Activated CD8-positive, alpha-beta T cell treated with anti-CD3 and anti-CD28 coated beads, Interleukin-2, amount 10 ng/mL, durations not matched to agents 7 days and 5 days (primary cell): Measurements from ENCODE around the gene TIGD4. TPM values are rescaled to one million over a fixed set of nuclear protein-coding genes. Genes with fewer than 3 reads are reported as not detected.

Experiments
- ATAC-seq: fragments of 150-1000 bp; cut with Tn5 transposase; one replicate; pipeline ENCODE4 v1.10.0; 2021; ENCODE audit warnings: moderate library complexity
- CTCF ChIA-PET: fragments of 350-600 bp; sonication (Branson Sonifier 250); formaldehyde crosslinking; loops from one replicate; lab custom pipeline; 2021; ENCODE audit warnings: antibody characterized with exemption; lab: Charles Lee
- POLR2A ChIA-PET: fragments of 350-600 bp; sonication (Branson Sonifier 250); formaldehyde crosslinking; loops from one replicate; lab custom pipeline; 2021; ENCODE audit warnings: antibody characterized with exemption; lab: Charles Lee
- DNase-seq: peaks from one replicate; pipeline ENCODE4 v3.0.0-alpha.2; 2020
- H3K27ac Mint-ChIP-seq: one replicate; pipeline ENCODE4 v1.8.0; 2021; ENCODE audit warnings: mild to moderate bottlenecking, mixed read lengths
- H3K27me3 Mint-ChIP-seq: one replicate; pipeline ENCODE4 v1.8.0; 2021; ENCODE audit warnings: low read depth, mixed read lengths
- H3K36me3 Mint-ChIP-seq: one replicate; pipeline ENCODE4 v1.8.0; 2021; ENCODE audit warnings: low read depth, mixed read lengths
- H3K4me1 Mint-ChIP-seq: one replicate; pipeline ENCODE4 v1.8.0; 2021; ENCODE audit warnings: low read depth, mixed read lengths
- H3K4me3 Mint-ChIP-seq: one replicate; pipeline ENCODE4 v1.8.0; 2021; ENCODE audit warnings: mild to moderate bottlenecking, mixed read lengths
- H3K9me3 Mint-ChIP-seq: one replicate; pipeline ENCODE4 v1.8.0; 2022; ENCODE audit warnings: mixed read lengths; ENCODE audit not compliant: insufficient read depth
- total RNA-seq, 2 experiments: library from RNA; stranded (reverse); gene quantifications; one replicate each; pipeline ENCODE4 v1.2.3, GENCODE V29; 2021

The TIGD4 gene
- total RNA-seq: under 1 TPM; 0.40 to 0.44 TPM

- POLR2A ChIA-PET: interaction anchor here (0.6 to 2.2 kb wide), 12 partner anchors 8 to 1681 kb away, joined by 3 to 17 read pairs (median 4); partner anchors contain the start of genes FBXW7 and TMEM154
- CTCF ChIA-PET: interaction anchor here (0.9 to 2.3 kb wide), 19 partner anchors 10 to 371 kb away, joined by 3 to 12 read pairs (median 4); no protein-coding TSS in a partner anchor
- Mint-ChIP-seq H3K27ac (peak within 1 kb of the TSS; percentile 90), H3K27me3 (peaks cover 12% of the 10 kb centered on the region), H3K4me3 (peak within 1 kb of the TSS; percentile 92), H3K36me3 (peaks cover 11% of the 10 kb centered on the region), H3K4me1 (peaks cover 40% of the 10 kb centered on the region), H3K9me3 (no peaks in the 10 kb centered on the region)
- ATAC-seq (peak; percentile 90), DNase-seq (peak; percentile 97)
Observed at GRCh38 chr4:152779513-152780266, at the start of gene TIGD4, which contains the start of gene ARFIP1. TIGD4 (minus strand) TSS chr4:152779730; CDS start chr4:152771004, 8,726 bp downstream. ARFIP1 (plus strand) TSS chr4:152779954; CDS start chr4:152829634, 49,680 bp downstream.

DNA sequence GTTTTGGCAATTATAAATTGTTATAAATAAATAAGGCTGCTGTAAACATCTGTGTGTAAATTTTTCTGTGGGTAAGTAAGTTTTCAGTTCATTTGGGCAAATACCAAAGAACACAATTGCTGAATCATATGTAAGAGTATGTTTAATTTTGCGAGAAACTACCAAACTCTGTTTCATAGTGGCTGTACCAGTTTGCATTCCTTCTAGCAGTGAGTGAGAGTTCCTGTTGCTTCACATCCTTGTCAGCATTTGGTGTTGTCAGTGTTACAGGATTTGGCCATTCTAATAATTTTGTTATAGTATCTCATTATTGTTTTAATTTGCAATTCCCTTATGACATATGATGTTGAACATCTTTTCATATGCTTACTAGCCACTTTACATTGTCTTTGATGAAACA lies 48.6 kb upstream of the TIGD4 start:
- no peak for DNase-seq
- no peak for ATAC-seq
- Mint-ChIP-seq H3K4me3 (no peak overlapping the region), H3K27me3 (no peaks in the 10 kb centered on the region), H3K27ac (no peak overlapping the region), H3K36me3 (peaks cover 26% of the 10 kb centered on the region), H3K9me3 (peaks cover 6% of the 10 kb centered on the region), H3K4me1 (no peaks in the 10 kb centered on the region)
- POLR2A ChIA-PET: no interaction called here
- CTCF ChIA-PET: no interaction called here

DNA sequence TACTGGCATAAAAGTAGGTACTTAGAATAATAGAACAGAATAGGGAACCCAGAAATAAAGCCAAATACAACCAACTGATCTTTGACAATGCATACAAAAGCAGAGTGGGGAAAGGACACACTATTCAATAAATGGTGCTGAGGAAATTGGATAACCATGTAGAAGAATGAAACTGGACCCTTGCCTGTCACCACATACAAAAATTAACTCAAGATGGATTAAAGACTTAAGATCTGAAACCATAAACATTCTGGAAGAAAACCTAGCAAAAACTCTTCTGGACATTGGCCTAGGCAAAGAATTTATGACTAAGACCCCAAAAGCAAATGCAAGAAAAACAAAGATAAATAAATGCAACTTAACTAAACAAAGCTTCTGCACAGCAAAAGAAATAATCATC lies 45.8 kb upstream of the TIGD4 start:
- ATAC-seq (no peak), DNase-seq (no peak)
- Mint-ChIP-seq H3K27me3 (no peaks in the 10 kb centered on the region), H3K4me3 (no peak overlapping the region), H3K9me3 (no peaks in the 10 kb centered on the region), H3K4me1 (no peaks in the 10 kb centered on the region), H3K27ac (no peak overlapping the region), H3K36me3 (peaks cover 10% of the 10 kb centered on the region)
- ChIA-PET CTCF (no interaction called here), POLR2A (no interaction called here)

GRCh38 chr4:152824561-152824960 lies 45.0 kb upstream of the TIGD4 start:
- Mint-ChIP-seq H3K4me1 (no peaks in the 10 kb centered on the region), H3K27ac (no peak overlapping the region), H3K4me3 (no peak overlapping the region), H3K36me3 (peaks cover 15% of the 10 kb centered on the region), H3K27me3 (no peaks in the 10 kb centered on the region), H3K9me3 (no peaks in the 10 kb centered on the region)
- DNase-seq (no peak), ATAC-seq (no peak)
- ChIA-PET CTCF (interaction anchor here (1.2 kb wide), 1 partner anchor 22 kb away, joined by 3 read pairs; no protein-coding TSS in a partner anchor), POLR2A (no interaction called here)

DNA sequence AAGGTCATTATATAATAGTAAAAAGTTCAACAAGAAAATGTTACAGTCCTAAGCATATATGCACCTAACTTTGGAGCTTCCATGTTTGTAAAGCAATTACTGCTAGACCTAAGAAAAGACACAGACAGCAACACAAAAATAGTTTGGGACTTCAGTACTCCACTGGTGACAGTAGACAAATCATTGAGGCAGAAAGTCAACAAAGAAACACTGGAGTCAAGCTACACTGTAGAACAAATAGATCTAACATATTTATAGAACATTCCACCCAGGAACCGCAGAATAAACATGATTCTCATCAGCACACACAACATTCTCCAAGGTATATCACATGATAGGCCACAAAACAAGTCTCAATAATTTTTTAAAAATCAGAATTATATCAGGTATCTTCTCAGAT lies 42.8 kb upstream of the TIGD4 start:
- no peaks in the 10 kb centered on the region for H3K27me3 Mint-ChIP-seq
- no peak overlapping the region for H3K4me3 Mint-ChIP-seq
- peaks cover 24% of the 10 kb centered on the region for H3K36me3 Mint-ChIP-seq
- H3K9me3 Mint-ChIP-seq: peaks cover 4% of the 10 kb centered on the region
- H3K27ac Mint-ChIP-seq: no peak overlapping the region
- peaks cover 6% of the 10 kb centered on the region for H3K4me1 Mint-ChIP-seq
- ATAC-seq: no peak
- no peak for DNase-seq
- ChIA-PET POLR2A (interaction anchor here (0.5 kb wide), 1 partner anchor 182 kb away, joined by 3 read pairs; no protein-coding TSS in a partner anchor), CTCF (no interaction called here)

GRCh38 chr4:152820073-152820472 lies 40.5 kb upstream of the TIGD4 start:
- Mint-ChIP-seq H3K4me1 (peaks cover 16% of the 10 kb centered on the region), H3K36me3 (peaks cover 43% of the 10 kb centered on the region), H3K4me3 (no peak overlapping the region), H3K27me3 (no peaks in the 10 kb centered on the region), H3K27ac (no peak overlapping the region), H3K9me3 (peaks cover 22% of the 10 kb centered on the region)
- ChIA-PET CTCF (no interaction called here), POLR2A (interaction anchor here (0.7 kb wide), 1 partner anchor 9 kb away, joined by 3 read pairs; no protein-coding TSS in a partner anchor)
- no peak for DNase-seq
- ATAC-seq: no peak

DNA sequence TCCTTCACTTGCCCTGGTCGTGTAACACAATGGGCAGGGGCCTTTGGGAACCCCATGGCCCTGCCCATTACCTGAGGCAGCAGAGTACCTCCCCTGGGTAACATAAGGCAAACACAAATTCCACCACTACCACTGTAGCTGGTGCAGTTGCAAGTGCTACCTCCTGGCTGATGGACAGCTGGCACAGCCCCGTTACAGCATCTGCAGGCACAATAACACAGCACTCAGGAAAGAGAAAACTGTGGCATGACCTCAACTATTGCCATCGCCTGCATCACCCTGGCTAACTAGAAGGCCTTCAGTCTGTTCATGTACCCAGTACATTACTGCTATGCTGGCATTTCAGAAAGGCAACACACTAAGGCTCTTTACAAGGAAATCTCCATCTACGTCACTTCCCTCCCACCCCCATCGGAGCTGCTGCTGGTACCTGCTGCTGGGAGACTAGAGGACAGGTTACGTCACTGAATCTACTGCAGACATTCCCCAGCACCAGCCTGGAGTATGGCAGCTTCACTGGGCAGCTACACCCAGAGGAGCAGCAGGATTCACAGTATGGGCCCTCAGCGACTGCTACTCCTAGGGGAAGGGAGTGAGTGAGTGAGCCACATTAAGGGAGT lies 39.6 kb upstream of the TIGD4 start:
- Mint-ChIP-seq H3K4me3 (no peak overlapping the region), H3K4me1 (peaks cover 16% of the 10 kb centered on the region), H3K36me3 (peaks cover 51% of the 10 kb centered on the region), H3K9me3 (peaks cover 29% of the 10 kb centered on the region), H3K27ac (no peak overlapping the region), H3K27me3 (no peaks in the 10 kb centered on the region)
- ATAC-seq (no peak), DNase-seq (no peak)
- POLR2A ChIA-PET: no interaction called here
- CTCF ChIA-PET: no interaction called here

- ChIA-PET POLR2A (no interaction called here), CTCF (interaction anchor here (1.1 kb wide), 1 partner anchor 12 kb away, joined by 3 read pairs; no protein-coding TSS in a partner anchor)
- Mint-ChIP-seq H3K9me3 (peaks cover 34% of the 10 kb centered on the region), H3K36me3 (peaks cover 60% of the 10 kb centered on the region), H3K4me3 (no peak overlapping the region), H3K27me3 (no peaks in the 10 kb centered on the region), H3K4me1 (peaks cover 16% of the 10 kb centered on the region), H3K27ac (peak overlapping the region; percentile 47)
- DNase-seq: no peak
- ATAC-seq: no peak
Observed at GRCh38 chr4:152817331-152817730, 37.8 kb upstream of the TIGD4 start.

DNA sequence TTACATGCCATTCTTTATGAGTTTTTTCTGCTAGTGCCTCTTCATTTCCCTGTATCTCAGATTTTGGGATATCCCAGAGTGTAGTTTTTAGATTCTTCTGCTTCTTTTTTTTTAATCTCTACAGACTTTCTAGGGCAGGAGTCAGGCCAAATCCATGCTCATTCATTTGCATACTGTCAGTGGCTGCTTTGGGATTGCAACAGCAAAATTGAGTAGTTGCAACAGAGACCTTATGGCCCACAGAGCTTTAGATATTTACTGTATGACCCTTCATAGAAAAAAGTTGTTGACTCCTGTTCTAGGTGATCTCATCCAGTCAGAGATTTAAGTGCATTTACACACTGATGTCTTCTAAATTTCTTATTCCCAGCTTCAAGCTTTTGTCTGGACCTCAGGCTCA lies 35.5 kb upstream of the TIGD4 start:
- ChIA-PET POLR2A (no interaction called here), CTCF (no interaction called here)
- H3K4me1 Mint-ChIP-seq: peaks cover 16% of the 10 kb centered on the region
- DNase-seq: no peak
- no peak overlapping the region for H3K27ac Mint-ChIP-seq
- no peak for ATAC-seq
- no peak overlapping the region for H3K4me3 Mint-ChIP-seq
- H3K27me3 Mint-ChIP-seq: no peaks in the 10 kb centered on the region
- H3K36me3 Mint-ChIP-seq: peaks cover 60% of the 10 kb centered on the region
- peaks cover 34% of the 10 kb centered on the region for H3K9me3 Mint-ChIP-seq

GRCh38 chr4:152810715-152811287 lies 31.3 kb upstream of the TIGD4 start:
- Mint-ChIP-seq H3K27ac (no peak overlapping the region), H3K4me1 (peaks cover 18% of the 10 kb centered on the region), H3K27me3 (no peaks in the 10 kb centered on the region), H3K4me3 (no peak overlapping the region), H3K9me3 (peaks cover 21% of the 10 kb centered on the region), H3K36me3 (peaks cover 52% of the 10 kb centered on the region)
- DNase-seq (no peak), ATAC-seq (no peak)
- POLR2A ChIA-PET: no interaction called here
- CTCF ChIA-PET: no interaction called here

- POLR2A ChIA-PET: no interaction called here
- H3K4me1 Mint-ChIP-seq: peaks cover 18% of the 10 kb centered on the region
- H3K9me3 Mint-ChIP-seq: peaks cover 5% of the 10 kb centered on the region
- DNase-seq: no peak
- H3K27ac Mint-ChIP-seq: peak overlapping the region; percentile 23
- no peak for ATAC-seq
- no peak overlapping the region for H3K4me3 Mint-ChIP-seq
- peaks cover 35% of the 10 kb centered on the region for H3K36me3 Mint-ChIP-seq
- no peaks in the 10 kb centered on the region for H3K27me3 Mint-ChIP-seq
- CTCF ChIA-PET: interaction anchor here (1.0 to 1.8 kb wide), 3 partner anchors 15 to 30 kb away, joined by 3 to 5 read pairs (median 3); no protein-coding TSS in a partner anchor
Observed at GRCh38 chr4:152808670-152809069, 29.1 kb upstream of the TIGD4 start.
